GM21390 (cell line): ENCODE results near the gene HAUS2.
"Not testable (repeated sequence)": the region's sequence is repeated elsewhere in the genome, so short reads cannot be mapped to it uniquely, and the experiment has no call there.

Source experiments
- ATAC-seq: cut with Tn5 transposase; IDR thresholded peaks from one replicate; pipeline ENCODE4 v1.9.1; 2021; ENCODE audit not compliant: unreplicated experiment

The HAUS2 gene

GRCh38 chr15:42575188-42576039 is 26.8 kb downstream of the HAUS2 start, which contains the start of gene STARD9:
Gene STARD9 (plus strand): TSS chr15:42575606. CDS start chr15:42575716, 110 bp downstream.
- peak; percentile 84 for ATAC-seq

DNA sequence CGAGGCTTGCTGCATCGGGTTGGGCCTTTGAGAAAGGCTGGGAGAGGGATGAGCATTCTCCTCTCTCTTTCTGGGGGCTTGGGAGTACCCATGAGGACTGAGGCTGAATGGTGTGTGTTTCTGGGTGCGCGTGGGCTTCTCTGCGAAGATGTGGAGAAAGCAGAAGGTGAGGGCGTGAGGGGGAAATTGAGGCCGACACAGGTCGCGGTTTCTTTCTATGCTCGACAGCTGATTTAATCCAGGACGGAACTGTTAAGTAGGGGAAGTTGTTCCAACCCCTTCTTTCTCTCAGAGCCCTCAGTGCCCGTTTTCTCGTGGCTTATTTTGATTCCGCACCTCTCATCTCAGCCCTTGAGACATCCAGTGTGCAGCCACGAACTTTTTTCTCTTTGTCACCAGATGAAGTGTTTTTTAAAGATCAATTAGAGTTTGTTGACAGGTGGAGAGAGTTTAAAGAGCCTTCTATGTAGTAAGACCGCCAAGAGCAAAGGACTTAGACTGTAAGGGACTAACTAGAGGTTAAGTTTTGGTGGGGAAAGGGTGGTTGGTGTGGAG is 27.5 kb downstream of the HAUS2 start:
- no peak for ATAC-seq

DNA sequence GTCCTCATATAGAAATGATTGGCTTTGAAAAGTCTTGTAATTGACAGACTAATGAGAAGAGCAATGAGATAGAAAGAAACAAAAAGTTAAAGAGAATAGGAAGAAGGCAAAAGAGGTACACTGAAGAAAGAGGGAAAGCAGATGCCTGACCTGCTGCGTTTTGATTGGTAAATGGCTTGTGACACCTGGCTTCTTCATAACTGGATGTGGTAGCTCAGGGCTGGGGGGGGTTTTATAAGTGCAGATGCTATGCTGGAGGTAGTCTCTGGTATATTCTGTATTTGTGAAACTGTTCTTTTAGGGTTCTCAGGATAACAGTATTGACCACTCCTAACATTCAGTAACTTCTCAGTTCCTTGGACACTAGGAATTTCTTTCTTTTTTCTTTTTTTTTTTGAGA is 28.1 kb downstream of the HAUS2 start:
- ATAC-seq = no peak

GRCh38 chr15:42577514-42578031 is 28.9 kb downstream of the HAUS2 start:
- no peak for ATAC-seq

DNA sequence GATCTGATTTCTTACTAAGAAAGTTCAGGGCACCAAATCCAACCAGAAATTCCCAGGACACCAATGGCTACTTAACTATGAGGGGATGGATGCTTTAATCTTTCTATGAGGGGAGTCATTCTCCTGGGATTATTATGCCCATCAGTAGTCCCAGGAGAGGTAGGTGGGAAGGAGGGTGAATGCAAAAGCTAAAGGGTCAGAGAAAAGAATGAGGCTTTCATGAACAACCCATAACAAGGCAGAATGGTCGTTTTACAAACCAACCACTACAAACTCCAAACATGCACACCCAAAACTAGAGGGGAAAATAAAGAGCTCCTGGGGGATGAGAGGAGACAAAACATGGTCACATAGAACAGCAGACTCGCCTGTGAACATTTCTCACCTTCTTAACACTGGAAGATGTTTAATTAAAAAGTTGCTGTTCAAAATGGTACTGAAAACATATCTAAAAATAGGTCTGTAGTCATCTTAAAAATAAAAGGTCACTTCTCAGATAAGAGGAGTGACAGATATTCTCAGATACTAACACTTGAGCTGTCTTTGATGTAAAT is 30.4 kb downstream of the HAUS2 start:
- ATAC-seq = no peak

DNA sequence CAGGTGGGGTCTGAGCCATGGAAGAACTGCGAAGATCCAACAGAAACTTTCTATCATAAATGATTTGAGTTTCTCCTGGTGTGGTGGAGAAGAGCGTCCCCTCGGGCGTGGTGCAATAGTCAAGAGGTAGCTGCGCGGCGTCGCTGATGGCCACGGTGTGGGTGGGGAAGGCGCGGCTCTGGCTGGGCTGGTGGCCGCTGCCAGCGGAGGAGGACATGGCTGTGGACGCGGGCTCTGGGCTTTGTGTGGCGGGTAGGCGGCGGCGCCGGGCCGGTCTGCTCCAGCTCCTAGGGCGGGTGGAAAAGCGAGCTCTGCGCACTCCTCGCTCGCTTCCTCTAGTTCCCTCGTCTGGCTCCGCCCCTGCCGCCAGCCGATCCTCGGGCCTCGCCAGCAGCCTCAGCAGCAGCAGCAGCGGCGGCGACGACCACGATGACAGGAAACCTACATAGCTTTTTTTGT is 32.7 kb downstream of the HAUS2 start:
- ATAC-seq = peak; percentile 73

- no peak for ATAC-seq
These were observed 34.1 kb downstream of the HAUS2 start for GRCh38 chr15:42582569-42583375.

- no peak for ATAC-seq
These were observed 35.6 kb downstream of the HAUS2 start for GRCh38 chr15:42584031-42584765.

DNA sequence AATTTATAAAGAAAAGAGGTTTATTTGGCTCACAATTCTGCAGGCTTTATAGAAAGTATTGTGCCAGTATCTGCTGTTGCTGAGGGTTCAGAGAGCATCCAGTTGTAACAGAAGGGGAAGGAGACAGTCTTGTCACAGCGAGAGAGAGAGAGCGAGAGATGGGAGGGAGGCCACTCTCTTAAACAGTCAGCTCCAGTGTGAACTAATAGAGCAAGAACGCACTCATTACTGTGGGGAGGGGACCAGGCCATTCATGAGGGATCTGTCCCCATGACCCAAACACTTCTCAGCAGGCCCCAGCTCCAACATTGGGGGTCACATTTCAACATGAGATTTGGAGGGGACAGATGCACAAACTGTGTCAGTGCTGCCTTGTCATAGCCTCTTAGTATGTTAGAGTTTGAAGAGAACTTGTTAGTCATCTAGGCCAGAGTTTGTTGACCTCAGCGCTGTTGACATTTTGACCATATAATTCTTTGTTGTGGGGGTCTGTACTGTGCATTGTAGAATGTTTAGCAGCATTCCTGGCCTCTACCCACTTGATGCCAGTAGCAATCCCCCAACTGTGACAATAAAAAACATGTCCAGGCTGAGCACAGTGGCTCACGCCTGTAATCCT is 42.1 kb downstream of the HAUS2 start:
- no peak for ATAC-seq

DNA sequence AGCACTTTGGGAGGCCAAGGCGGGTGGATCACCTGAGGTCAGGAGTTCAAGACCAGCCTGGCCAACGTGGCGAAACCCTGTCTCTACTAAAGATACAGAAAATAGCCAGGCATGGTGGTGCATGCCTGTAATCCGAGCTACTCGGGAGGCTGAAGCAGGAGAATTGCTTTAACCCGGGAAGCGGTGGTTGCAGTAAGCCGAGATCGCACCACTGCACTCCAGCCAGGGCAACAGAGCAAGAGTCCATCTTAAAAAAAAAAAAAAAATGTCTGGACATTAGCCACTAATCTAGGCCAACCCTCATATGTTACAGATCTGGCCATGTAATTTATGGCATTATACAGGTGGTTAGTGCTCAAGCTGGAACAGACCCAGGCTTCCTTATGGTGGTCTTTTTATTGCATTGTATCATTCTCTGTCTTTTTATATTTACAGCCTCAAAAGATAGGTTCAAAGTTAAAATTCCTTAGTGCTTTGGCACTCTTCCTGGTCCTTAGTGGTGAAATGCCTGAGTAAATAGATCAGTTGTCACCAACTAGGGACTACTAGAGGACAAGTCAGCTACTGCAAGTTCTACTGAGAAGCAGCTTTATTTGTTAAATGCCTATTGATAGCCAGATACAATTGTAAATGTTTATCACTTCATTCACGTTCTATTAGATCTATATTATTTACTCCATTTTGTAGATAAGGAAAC is 42.7 kb downstream of the HAUS2 start:
- no peak for ATAC-seq

GRCh38 chr15:42592716-42593115 is 44.1 kb downstream of the HAUS2 start:
- no peak for ATAC-seq

- no peak for ATAC-seq
These were observed 44.5 kb downstream of the HAUS2 start for GRCh38 chr15:42593143-42593542.

- ATAC-seq = no peak
These were observed 45.5 kb downstream of the HAUS2 start for GRCh38 chr15:42594095-42594494.

DNA sequence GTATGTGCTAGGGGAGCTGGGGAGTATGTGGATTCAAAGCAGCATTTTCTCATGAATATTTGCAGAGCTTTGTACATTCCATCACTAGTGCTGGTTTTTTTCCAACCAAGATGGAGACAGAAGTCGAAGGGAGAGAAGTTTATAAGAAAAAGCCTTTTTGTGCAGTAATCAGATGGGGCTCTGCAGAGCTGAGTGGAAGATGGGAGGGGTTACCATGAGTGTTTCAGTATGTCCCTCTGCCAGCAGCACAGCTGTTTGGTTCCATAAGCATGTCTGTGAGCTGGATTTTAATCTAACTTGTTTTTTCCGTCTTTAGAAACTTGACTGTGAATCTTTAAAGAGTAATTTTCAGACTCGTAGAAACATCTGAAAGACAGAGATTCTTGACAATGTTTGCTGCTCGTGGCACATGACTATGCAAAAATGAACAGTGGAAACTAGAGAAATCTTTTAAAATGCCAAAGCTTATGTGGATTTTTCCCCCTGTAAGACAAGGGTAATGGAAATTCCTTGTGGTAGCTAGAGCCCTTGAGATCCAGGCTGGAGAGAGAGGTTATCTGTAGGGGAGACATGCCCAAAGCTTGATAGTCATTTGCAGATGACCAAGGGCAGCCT is 47.1 kb downstream of the HAUS2 start:
- ATAC-seq = no peak

- ATAC-seq = not testable (repeated sequence)
These were observed 52.7 kb downstream of the HAUS2 start for GRCh38 chr15:42601316-42601715.

- ATAC-seq = no peak
These were observed 53.9 kb downstream of the HAUS2 start for GRCh38 chr15:42602501-42602900.

DNA sequence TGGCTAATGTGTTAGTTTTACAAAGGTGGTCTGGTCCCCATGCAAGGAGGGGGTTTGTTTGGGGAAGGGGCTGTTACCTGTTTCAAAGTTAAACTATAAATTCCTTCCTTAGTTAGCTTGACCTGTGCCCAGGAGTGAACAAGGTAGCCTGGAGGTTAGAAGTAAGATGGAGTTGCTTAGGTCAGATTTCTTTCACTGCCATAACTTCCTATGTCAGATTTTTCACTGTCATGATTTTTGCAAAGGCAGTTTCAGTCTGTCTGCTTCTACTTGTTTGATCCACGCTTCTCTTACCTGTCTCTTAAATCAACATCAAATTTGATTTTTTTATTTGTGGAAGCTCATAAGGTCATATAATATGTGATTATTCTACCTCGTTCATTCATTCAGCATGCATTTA is 55.3 kb downstream of the HAUS2 start:
- ATAC-seq = no peak

GRCh38 chr15:42604894-42605744 is 56.5 kb downstream of the HAUS2 start:
- ATAC-seq = peak; percentile 45
